Sciatic nerve (tissue), 2 donors: ENCODE data around the gene ZNF627. TPM values are rescaled to one million over a fixed set of nuclear protein-coding genes. Genes with fewer than 3 reads are reported as not detected.

ENCODE experiments used
- ATAC-seq: fragments of 200-7000 bp; cut with Tn5 transposase; one replicate; pipeline ENCODE4 v1.9.1; 2020; ENCODE audit warnings: mild to moderate bottlenecking, moderate library complexity
- DNase-seq: peaks from one replicate; pipeline ENCODE4 v3.0.0-alpha.2; 2020; ENCODE audit warnings: low spot score
- intact Hi-C: fragments of 100-400 bp; cut with DNase I; formaldehyde crosslinking; loops from one replicate; pipeline ENCODE4 v1.14.2; 2022
- total RNA-seq: library from RNA; stranded (reverse); fragmentation: NEBNext Ultra II Directional; extraction: Animal tissue kit (Norgen Biotek cat#: 25700); gene quantifications from one replicate; pipeline ENCODE4 v1.2.1, GENCODE V29; 2021
- donor health status: DM: no; HTN: no; CAD: no.
- donor health status: DM: no; HTN: no; CAD: no.

ZNF627 gene
- total RNA-seq, 1 donor from 2014 or later, result 13.6 TPM

DNA sequence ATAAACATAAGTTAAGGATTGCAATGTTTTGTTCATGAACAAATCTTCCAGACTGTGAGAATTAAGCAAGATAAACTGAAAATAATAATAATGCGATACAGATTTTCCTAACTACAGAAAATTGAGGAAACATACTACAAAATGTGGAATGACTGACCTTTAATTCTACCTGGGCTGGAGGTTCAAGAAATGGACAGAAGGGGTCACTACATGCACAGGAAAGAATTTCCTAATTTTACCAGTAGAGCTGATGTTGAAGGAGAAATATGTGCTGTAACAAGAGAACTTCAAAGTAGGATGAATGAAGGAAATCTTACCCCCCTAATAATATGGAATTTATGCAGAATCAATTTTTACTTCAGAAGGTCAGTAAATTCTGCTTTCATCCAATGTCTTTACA lies 62.3 kb downstream of the ZNF627 start:
- no peak for ATAC-seq
- DNase-seq, result no peak
- intact Hi-C loops, result no loop called here

DNA sequence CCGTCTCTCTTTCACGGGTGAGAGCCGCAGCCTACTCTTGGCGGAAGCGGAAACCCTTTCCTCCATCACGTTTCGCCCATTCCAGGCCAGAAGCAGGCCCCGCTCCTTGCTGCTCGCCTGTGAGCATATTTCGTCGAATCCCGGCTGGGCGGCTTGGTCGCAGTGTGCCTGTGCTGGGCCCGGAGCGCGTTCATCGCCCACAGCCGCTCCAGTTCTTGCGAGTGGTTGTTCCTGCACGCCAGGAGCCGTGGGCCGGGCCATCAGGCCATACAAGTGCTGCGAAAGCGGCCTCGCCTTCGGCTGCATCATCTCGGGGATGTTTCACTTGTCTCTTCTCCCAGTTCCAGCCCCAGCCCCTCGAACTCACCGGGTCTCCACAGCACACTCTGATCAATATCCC lies 65.0 kb downstream of the ZNF627 start:
- DNase-seq (no peak), ATAC-seq (no peak)
- intact Hi-C loops, result no loop called here

DNA sequence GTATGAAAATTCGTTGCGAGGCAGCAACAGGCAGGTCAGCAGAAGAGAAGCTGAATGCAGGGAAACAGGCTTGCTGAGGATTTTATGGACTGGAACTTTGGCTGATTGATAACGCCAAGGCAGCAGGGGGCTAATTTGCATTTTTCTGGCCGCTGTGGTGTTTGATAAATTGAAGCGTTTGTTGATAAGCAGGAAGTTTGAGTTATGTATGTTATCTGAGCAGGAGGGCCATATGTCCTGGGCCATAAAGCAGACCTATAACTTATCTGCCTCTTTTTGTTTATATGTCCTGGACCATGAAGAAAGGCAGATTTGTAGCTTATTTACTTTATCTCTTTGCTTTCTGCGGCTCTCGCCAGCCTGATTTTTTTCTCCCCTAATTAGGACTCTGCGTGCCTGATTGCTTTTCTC lies 65.9 kb downstream of the ZNF627 start:
- intact Hi-C loops, result no loop called here
- DNase-seq (no peak), ATAC-seq (no peak)

Other genes starting within 250 kb of the ZNF627 start
- 27.5 TPM for gene PLPPR2, start 242.1 kb upstream of the ZNF627 start, total RNA-seq
- 1.3 TPM for gene SWSAP1, start 222.8 kb upstream of the ZNF627 start, total RNA-seq
- 5.2 TPM for gene EPOR, start 213.2 kb upstream of the ZNF627 start, total RNA-seq
- gene RGL3, start 178.2 kb upstream of the ZNF627 start, total RNA-seq, result 14.4 TPM
- gene ODAD3, start 162.4 kb upstream of the ZNF627 start, total RNA-seq, result 0.31 TPM
- 190 TPM for gene PRKCSH, start 161.8 kb upstream of the ZNF627 start, total RNA-seq
- gene ELAVL3, start 116.4 kb upstream of the ZNF627 start, total RNA-seq, result 0.45 TPM
- gene ZNF653, start 91.6 kb upstream of the ZNF627 start, total RNA-seq, result 9.4 TPM
- 25.8 TPM for gene ECSIT, start 68.3 kb upstream of the ZNF627 start, total RNA-seq
- 35.7 TPM for gene CNN1, start 58.6 kb upstream of the ZNF627 start, total RNA-seq
- gene ELOF1, start 38.3 kb upstream of the ZNF627 start, total RNA-seq, result 33.7 TPM
- gene ACP5, start 19.8 kb upstream of the ZNF627 start, total RNA-seq, result 19.7 TPM
- 9.8 TPM for gene ZNF823, start 141.5 kb downstream of the ZNF627 start, total RNA-seq
- gene ZNF441, start 169.5 kb downstream of the ZNF627 start, total RNA-seq, result 13.3 TPM
- 4.2 TPM for gene ZNF491, start 201.0 kb downstream of the ZNF627 start, total RNA-seq
- 12.1 TPM for gene ZNF440, start 216.8 kb downstream of the ZNF627 start, total RNA-seq